ENCODE measurements around the gene BRD8.

DNA sequence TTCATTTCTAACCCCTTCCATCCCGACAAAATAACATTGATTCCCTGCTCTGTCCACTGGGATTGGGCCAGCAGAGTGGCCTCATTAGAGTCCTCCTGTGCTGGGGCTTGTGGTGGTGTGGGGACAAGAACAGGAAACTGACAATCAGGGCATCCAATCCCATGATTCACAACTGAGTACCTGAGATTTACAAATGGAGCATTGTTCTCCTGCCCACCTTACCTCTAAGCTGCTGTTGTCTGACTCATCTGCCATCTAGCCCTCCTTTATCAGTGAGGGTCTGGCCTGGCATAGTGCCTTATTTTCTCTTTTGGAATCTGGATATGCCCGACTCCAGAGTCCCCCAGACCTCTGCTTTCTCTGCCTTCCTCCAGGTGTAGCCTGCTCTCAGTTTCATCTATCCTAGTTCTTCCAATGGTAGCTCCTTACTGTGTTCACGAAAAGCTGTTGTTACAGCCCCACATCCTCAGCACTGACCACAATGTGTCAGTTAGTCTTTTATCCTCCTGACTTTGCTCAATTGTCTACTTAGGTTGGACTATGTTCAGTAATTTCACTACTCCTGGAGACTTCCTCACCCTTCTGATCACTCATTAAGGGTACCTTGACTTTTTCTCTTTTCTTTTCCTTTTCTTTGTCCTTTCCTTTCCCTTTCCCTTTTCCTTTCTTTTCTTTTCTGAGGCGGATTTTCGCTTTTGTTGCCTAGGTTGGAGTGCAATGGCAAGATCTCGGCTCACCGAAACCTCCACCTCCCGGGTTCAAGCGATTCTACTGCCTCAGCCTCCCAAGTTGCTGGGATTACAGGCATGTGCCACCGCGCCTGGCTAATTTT is 81.2 kb downstream of the BRD8 start:
- TF ChIP-seq, protein P1, sequence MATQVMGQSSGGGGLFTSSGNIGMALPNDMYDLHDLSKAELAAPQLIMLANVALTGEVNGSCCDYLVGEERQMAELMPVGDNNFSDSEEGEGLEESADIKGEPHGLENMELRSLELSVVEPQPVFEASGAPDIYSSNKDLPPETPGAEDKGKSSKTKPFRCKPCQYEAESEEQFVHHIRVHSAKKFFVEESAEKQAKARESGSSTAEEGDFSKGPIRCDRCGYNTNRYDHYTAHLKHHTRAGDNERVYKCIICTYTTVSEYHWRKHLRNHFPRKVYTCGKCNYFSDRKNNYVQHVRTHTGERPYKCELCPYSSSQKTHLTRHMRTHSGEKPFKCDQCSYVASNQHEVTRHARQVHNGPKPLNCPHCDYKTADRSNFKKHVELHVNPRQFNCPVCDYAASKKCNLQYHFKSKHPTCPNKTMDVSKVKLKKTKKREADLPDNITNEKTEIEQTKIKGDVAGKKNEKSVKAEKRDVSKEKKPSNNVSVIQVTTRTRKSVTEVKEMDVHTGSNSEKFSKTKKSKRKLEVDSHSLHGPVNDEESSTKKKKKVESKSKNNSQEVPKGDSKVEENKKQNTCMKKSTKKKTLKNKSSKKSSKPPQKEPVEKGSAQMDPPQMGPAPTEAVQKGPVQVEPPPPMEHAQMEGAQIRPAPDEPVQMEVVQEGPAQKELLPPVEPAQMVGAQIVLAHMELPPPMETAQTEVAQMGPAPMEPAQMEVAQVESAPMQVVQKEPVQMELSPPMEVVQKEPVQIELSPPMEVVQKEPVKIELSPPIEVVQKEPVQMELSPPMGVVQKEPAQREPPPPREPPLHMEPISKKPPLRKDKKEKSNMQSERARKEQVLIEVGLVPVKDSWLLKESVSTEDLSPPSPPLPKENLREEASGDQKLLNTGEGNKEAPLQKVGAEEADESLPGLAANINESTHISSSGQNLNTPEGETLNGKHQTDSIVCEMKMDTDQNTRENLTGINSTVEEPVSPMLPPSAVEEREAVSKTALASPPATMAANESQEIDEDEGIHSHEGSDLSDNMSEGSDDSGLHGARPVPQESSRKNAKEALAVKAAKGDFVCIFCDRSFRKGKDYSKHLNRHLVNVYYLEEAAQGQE (IDR thresholded peaks at IDR 0.05; ENCODE audit: insufficient read depth in 1 of 2, low read depth in 2 of 2, low read length in 2 of 2): no peak
- TF ChIP-seq POLR2AphosphoS5 (IDR thresholded peaks at IDR 0.05; ENCODE audit: low read depth, low read length): no peak
- TF ChIP-seq TAF1 (IDR thresholded peaks at IDR 0.05; ENCODE audit: borderline replicate concordance, insufficient read depth, low read length): no peak
- TF ChIP-seq SIN3A (IDR thresholded peaks at IDR 0.05; ENCODE audit: borderline replicate concordance, insufficient read depth, low read length): no peak
